Cortex of kidney (tissue), 1 donor: Measurements from ENCODE around the gene CBY1.

Experiments
- DNase-seq: peaks from one replicate; lab custom pipeline; 2025; lab: John Stamatoyannopoulos, UW

Gene CBY1

GRCh38 chr22:38649841-38650522, 6.5 kb upstream of the CBY1 start:
- no peak for DNase-seq

DNA sequence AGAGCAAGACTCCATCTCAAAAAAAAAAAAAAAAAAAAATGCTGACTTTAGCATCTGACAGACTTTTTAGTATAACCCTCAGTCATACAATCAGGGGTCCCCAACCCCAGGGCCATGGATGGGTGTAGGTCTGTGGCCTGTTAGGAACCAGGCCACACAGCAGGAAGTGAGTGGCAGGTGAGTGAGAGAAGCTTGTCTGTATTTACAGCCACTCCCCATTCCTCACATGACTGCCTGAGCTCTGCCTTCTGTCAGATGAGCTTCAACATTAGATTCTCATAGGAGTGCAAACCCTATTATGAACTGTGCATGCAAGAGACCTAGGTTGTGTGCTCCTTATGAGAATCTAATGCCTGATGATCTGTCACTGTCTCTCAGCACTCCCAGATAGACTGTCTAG, 3.6 kb upstream of the CBY1 start:
- no peak for DNase-seq

- no peak for DNase-seq
These were observed 2.7 kb upstream of the CBY1 start for GRCh38 chr22:38653741-38654140.

DNA sequence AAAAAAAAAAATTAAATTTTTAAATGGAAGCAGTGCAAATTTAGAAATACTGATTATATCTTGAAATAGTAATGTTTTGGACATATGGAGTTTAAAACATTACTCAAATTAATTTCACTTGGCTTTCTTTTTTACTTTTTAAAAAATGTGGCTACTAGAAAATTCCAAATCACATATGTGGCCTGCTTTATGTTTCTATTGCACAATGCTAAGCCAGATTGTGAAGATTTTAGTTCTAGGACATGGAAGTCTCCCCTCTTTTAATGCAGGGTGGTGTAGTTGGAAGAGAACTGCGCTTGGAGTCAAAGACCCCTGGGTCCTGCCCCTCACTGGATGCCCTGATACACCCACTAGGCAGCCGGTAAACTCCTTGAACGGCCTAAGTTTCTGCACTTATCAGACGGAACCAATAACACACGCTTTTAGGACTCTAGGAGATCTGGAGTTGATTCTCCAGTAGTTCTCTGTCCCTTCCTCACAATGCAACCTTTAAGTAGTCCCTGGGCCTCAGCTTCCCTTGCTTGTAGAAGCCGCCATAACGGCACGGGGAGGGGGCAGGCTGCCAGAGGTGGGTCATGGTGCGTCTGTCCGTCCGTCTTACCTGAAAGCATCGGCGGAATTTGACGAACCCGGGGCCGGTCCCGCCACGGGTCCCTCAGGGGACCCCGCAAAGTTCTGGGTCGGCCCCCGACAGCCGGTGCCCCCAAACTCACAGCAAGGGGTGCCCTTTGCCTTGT, 751 bp upstream of the CBY1 start:
- no peak for DNase-seq

DNA sequence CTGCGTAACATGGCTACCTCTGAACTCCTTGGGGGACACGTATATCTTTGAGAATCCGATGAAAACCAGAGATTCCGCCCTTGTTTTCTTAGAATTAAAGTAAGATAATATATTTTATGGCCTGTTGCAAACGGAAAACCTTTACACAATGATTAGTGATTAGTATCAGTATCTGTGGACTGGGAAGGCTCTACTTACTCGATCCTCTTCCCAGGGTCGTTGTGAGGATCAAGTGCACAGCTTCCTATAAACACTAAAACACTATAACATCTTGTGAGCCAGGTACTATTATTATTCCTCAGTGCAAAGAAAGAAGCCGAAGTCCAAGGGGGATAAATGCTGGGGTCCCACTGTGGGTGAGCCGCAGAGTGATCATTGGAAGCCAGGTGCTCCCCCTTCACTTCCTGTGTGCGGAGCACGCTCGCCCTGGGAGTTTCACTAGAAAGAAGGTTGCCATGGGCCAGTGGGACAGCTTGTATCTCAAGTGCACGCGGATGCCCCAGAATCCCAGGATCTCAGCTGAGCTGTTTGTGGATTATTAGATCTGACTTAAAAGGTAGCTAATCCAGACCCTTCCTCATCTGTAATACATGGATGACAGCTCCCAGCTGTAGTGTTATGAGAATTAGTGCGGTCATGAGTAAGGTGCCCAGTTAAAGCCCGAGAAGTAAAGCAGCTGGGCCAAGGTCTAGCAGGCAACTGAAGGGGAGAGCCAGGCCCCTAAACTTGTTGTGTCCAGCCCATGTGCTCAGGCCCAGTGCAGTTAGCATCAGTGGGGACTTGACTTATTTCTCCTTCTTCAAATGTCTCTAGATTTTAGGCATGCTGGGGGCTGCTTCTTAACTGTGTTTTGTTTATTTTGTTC, 839 bp downstream of the CBY1 start:
- no peak for DNase-seq

- DNase-seq, result no peak
These were observed 18.4 kb downstream of the CBY1 start for GRCh38 chr22:38674888-38675287.

DNA sequence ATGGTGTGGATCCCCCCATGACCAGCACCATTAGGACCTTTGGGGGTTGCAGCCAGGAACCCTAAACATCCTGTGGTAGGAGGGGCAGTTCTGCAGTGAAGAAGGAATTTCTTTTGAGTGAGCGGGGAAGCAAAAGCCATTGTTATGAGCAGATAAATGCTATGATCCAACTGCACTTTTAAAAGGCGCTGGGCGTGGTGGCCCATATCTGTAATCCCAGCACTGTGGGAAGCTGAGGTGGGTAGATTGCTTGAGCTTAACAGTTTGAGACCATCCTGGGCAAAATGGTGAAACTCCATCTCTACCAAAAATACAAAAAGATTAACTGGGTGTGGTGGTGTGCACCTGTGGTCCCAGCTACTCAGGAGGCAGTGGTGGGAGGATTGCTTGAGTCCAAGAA, 19.4 kb downstream of the CBY1 start:
- no peak for DNase-seq

DNA sequence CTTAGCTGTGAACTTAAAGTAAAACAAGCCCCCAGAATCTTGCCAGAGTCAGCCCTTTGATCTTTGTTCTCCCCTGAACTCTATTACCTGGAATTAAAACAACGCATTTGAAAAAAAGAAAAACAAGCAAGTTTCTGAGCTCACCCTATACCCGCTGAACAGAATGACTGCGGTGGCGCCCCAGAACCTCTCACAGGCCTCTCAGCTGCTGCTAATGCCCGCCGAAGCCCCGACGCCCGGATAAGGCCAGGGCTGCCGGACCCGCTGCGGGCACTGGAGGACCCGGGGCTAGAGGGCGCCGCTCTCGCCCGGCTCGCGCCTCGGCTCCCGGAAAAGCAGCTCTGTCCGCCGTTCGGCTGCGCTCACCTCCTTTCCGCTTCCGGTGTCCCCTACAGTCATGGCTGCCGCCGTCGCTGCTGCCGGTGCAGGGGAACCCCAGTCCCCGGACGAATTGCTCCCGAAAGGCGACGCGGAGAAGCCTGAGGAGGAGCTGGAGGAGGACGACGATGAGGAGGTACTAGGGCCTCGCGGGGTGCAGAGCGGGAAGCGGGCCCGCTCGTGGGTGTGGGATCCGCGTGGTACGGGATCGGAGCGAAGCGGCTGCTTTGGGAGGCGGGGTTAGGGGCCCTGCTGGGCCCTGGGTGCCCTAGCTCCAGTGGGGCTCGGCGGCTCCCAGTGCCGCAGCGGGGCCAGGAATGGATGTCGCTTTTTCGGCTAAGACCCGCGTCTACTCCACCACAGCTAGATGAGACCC, 25.3 kb downstream of the CBY1 start, which contains the start of gene TOMM22:
Gene TOMM22, plus strand, starts transcription at position 376 of the 754 bp plus-strand sequence. Its CDS starts 22 bp downstream, at position 398.
- peak; percentile 81 for DNase-seq

- no peak for DNase-seq
These were observed 28.5 kb downstream of the CBY1 start for GRCh38 chr22:38684895-38685294.

- DNase-seq, result no peak
These were observed 29.3 kb downstream of the CBY1 start for GRCh38 chr22:38685761-38686160.

- no peak for DNase-seq
These were observed 33.2 kb downstream of the CBY1 start for GRCh38 chr22:38689651-38690050.

DNA sequence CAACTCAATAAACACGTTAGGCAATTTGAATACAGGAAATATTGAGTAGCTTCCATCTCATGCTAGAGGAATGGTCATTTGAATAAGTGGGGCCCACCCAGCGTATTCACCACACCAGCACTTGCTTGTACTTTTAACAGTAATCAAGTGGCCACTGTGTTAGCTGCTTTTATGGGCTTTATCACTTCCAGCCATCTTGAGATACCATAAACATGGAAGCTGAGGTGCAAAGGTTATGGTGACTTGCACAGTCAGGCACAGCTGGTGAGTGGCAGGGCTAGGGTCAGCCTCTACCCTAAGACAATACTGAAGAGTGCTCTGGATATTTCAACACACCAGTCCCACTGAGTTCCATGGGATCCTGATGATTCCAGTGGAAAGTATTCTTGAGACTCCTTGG, 37.6 kb downstream of the CBY1 start:
- no peak for DNase-seq

GRCh38 chr22:38694940-38695339, 38.5 kb downstream of the CBY1 start:
- DNase-seq, result no peak

GRCh38 chr22:38696606-38697424, 40.4 kb downstream of the CBY1 start:
- no peak for DNase-seq

- DNase-seq, result no peak
These were observed 41.1 kb downstream of the CBY1 start for GRCh38 chr22:38697425-38698089.

DNA sequence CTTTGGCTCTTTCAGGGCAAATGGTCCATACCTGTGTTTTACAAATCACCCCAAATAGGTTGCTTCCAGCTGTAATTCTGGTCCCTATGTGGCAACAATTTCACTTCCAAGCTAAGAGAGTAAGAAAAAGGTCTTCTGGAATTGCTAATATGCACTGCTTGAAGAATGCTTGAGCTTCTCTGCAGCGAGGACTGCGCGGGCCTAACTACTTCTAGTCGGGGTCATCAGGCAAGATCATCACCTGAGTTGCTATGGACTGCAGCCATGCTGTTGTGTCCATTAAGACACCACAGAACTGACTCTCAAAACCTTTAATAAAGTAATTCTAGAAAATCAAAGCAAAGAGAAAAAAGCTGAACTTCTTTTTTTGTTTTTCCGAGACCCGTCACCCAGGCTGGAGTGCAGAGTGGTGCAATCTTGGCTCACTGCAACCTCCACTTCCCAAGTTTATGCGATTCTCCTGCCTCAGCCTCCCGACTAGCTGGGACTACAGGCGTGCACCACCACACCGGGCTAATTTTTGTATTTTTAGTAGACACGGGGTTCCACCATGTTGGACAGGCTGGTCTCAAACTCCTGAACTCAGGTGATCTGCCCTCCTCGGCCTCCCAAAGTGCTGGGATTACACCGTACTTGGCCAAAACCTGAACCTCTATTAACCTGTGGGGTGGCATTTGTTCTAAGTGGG, 42.1 kb downstream of the CBY1 start:
- DNase-seq, result no peak

DNA sequence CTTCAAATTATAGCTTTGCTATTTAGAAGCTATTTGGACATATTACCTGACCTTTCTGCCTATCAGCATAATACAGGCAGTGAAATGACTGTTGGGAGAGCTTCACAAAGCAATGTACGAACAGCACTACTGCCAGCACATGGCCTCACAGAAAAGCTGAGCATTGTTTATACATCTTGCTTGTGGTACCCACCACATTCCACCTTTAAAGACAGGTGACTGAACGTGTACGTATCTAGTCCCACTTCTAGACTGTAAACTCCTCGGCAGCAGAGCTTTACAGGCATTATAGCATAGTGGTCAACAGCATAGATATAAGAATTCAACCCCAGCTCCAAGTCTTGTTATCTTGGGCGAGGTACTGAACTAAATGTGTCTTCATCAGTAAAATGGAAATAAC, 42.7 kb downstream of the CBY1 start:
- DNase-seq, result no peak

- DNase-seq, result no peak
These were observed 43.3 kb downstream of the CBY1 start for GRCh38 chr22:38699784-38700183.

DNA sequence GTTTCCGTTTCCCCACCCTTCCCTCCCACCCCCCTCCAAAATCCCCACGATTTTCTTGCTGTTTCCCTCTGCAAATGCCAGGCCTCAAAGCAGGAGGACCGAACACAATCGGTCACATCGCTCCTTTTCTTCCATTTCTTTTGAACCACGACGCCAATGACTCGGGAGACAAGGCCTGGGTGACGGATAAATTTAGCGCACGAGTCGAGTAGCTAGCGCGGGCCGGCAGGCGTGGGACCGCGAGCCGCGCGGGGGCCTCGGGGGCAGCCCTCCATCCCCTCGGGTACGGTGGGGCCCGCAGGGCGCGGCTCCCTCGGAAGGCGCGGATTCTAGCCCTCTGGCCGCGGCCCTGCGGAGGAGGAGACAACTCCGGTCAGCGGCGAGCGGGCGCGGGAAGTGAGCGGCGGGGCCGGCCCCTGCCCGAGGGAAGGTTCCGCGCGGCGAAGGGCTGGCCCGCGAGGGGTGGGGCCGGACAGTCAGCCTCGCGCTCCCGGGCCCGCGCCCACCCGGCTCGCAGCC, 43.9 kb downstream of the CBY1 start:
- DNase-seq, result no peak
